ENCODE data around the gene C1QTNF9.
"Not testable (repeated sequence)": the region's sequence is repeated elsewhere in the genome, so short reads cannot be mapped to it uniquely, and the experiment has no call there.

Gene C1QTNF9

GRCh38 chr13:24361852-24362366 is 52.5 kb downstream of the C1QTNF9 start:
- no peak overlapping the region for H3K4me3 ChIP-seq (ENCODE audit: extremely low read depth, insufficient read depth, low read length, poor library complexity, severe bottlenecking)
- H3K4me1 ChIP-seq (ENCODE audit: control insufficient read depth, insufficient read depth, low read length, poor library complexity, severe bottlenecking) = no peaks in the 10 kb centered on the region
- H3K9me3 ChIP-seq (ENCODE audit: control insufficient read depth, low read length) = no peaks in the 10 kb centered on the region
- H3K27ac ChIP-seq (ENCODE audit: low read depth, low read length, severe bottlenecking) = no peak overlapping the region
- WGBS, 2 experiments (ENCODE audit: insufficient coverage in 2 of 2) = 72 to 100% methylated on average over 5 of the region's 8 CpGs
- no peaks in the 10 kb centered on the region for H3K36me3 ChIP-seq (ENCODE audit: control insufficient read depth, insufficient read depth, low read length)

GRCh38 chr13:24362435-24362952 is 53.1 kb downstream of the C1QTNF9 start:
- Histone ChIP-seq H3K27ac (ENCODE audit: low read depth, low read length, severe bottlenecking) (no peak overlapping the region), H3K4me3 (ENCODE audit: extremely low read depth, insufficient read depth, low read length, poor library complexity, severe bottlenecking) (no peak overlapping the region), H3K36me3 (ENCODE audit: control insufficient read depth, insufficient read depth, low read length) (no peaks in the 10 kb centered on the region), H3K9me3 (ENCODE audit: control insufficient read depth, low read length) (no peaks in the 10 kb centered on the region), H3K4me1 (ENCODE audit: control insufficient read depth, insufficient read depth, low read length, poor library complexity, severe bottlenecking) (no peaks in the 10 kb centered on the region)
- 91 to 96% methylated on average over 7 of the region's 9 CpGs for WGBS, 2 experiments (ENCODE audit: insufficient coverage in 2 of 2)

- no peaks in the 10 kb centered on the region for H3K9me3 ChIP-seq (ENCODE audit: control insufficient read depth, low read length)
- no peaks in the 10 kb centered on the region for H3K4me1 ChIP-seq (ENCODE audit: control insufficient read depth, insufficient read depth, low read length, poor library complexity, severe bottlenecking)
- 88 to 90% methylated on average over 6 to 7 of the region's 9 CpGs for WGBS, 2 experiments (ENCODE audit: insufficient coverage in 2 of 2)
- H3K36me3 ChIP-seq (ENCODE audit: control insufficient read depth, insufficient read depth, low read length) = no peaks in the 10 kb centered on the region
- H3K4me3 ChIP-seq (ENCODE audit: extremely low read depth, insufficient read depth, low read length, poor library complexity, severe bottlenecking) = no peak overlapping the region
- no peak overlapping the region for H3K27ac ChIP-seq (ENCODE audit: low read depth, low read length, severe bottlenecking)
Measured at GRCh38 chr13:24365191-24365590, 55.8 kb downstream of the C1QTNF9 start.

GRCh38 chr13:24366315-24366714 is 56.9 kb downstream of the C1QTNF9 start:
- H3K9me3 ChIP-seq (ENCODE audit: control insufficient read depth, low read length); H3K4me1 ChIP-seq (ENCODE audit: control insufficient read depth, insufficient read depth, low read length, poor library complexity, severe bottlenecking); H3K4me3 ChIP-seq (ENCODE audit: extremely low read depth, insufficient read depth, low read length, poor library complexity, severe bottlenecking); H3K36me3 ChIP-seq (ENCODE audit: control insufficient read depth, insufficient read depth, low read length); H3K27ac ChIP-seq (ENCODE audit: low read depth, low read length, severe bottlenecking): not testable (repeated sequence)
- 80% methylated on average over 1 of the region's 8 CpGs; no CpG with 5 or more reads in 1 of the 2 experiments for WGBS, 2 experiments (ENCODE audit: insufficient coverage in 2 of 2)

GRCh38 chr13:24371273-24371672 is 61.9 kb downstream of the C1QTNF9 start:
- WGBS, 2 experiments (ENCODE audit: insufficient coverage in 2 of 2) = 91% methylated on average over 8 to 9 of the region's 9 CpGs
- H3K4me3 ChIP-seq (ENCODE audit: extremely low read depth, insufficient read depth, low read length, poor library complexity, severe bottlenecking); H3K4me1 ChIP-seq (ENCODE audit: control insufficient read depth, insufficient read depth, low read length, poor library complexity, severe bottlenecking); H3K36me3 ChIP-seq (ENCODE audit: control insufficient read depth, insufficient read depth, low read length); H3K27ac ChIP-seq (ENCODE audit: low read depth, low read length, severe bottlenecking); H3K9me3 ChIP-seq (ENCODE audit: control insufficient read depth, low read length): not testable (repeated sequence)
